Stomach (tissue), 4 donors: Measurements from ENCODE around the gene CCT4.

ENCODE experiments used
- CTCF ChIP-seq, 7 experiments: fragments of 450-650 bp in 4 of 7; fragments of 200-600 bp in 3 of 7; sonication (generic) in 3 of 7; IDR thresholded peaks; one replicate each; pipeline ENCODE4 v1.5.1; 2016 to 2019; ENCODE audit warnings: antibody characterized with exemption in 7 of 7, control low read depth in 2 of 7, mild to moderate bottlenecking in 1 of 7
- EP300 ChIP-seq: sonication (generic); formaldehyde crosslinking; IDR thresholded peaks from one replicate; pipeline ENCODE4 v1.6.1; 2017; ENCODE audit warnings: antibody characterized with exemption
- POLR2A ChIP-seq, 4 donors: fragments of 450-650 bp; IDR thresholded peaks; one replicate each; pipeline ENCODE4 v1.6.1; 2016; ENCODE audit warnings: antibody characterized with exemption in 4 of 4, control low read depth in 2 of 4, mild to moderate bottlenecking in 1 of 4, moderate library complexity in 1 of 4
- POLR2AphosphoS5 ChIP-seq, 3 donors: sonication (generic); formaldehyde crosslinking; IDR thresholded peaks; one replicate each; pipeline ENCODE4 v1.6.1; 2016; ENCODE audit warnings: antibody characterized with exemption in 3 of 3

- no peak for TF ChIP-seq CTCF (IDR thresholded peaks at IDR 0.05)
- no peak for TF ChIP-seq POLR2AphosphoS5 (IDR thresholded peaks at IDR 0.05)
- TF ChIP-seq POLR2A (IDR thresholded peaks at IDR 0.05): no peak
- no peak for TF ChIP-seq EP300
Measured at GRCh38 chr2:61885896-61886603, 2.4 kb downstream of the CCT4 start.
